ENCODE results near the gene SESN3. TPM values are rescaled to one million over a fixed set of nuclear protein-coding genes. Genes with fewer than 3 reads are reported as not detected.
A peak's percentile ranks its signal among the peaks of the same experiment; 100 is the strongest.
"Not testable (repeated sequence)": the region's sequence is repeated elsewhere in the genome, so short reads cannot be mapped to it uniquely, and the experiment has no call there.

SESN3 gene
- total RNA-seq, 4 donors from 2014 or later: 18.1 to 22.7 (median 21.4) TPM

- intact Hi-C loops (cut with DNase I): no loop called here
- H3K9me3 ChIP-seq: no peaks in the 10 kb centered on the region
- TF ChIP-seq POLR2A (IDR thresholded peaks at IDR 0.05; ENCODE audit: low read depth) (no peak), EP300 (IDR thresholded peaks at IDR 0.05) (no peak), CTCF (IDR thresholded peaks at IDR 0.05) (no peak), POLR2AphosphoS5 (IDR thresholded peaks at IDR 0.05) (no peak)
- WGBS: 50% methylated on average over 1 of the region's 1 CpG
- H3K36me3 ChIP-seq: no peaks in the 10 kb centered on the region
- DNase-seq (ENCODE audit: extremely low spot score): no peak
- H3K27me3 ChIP-seq: no peaks in the 10 kb centered on the region
- peak overlapping the region in 3 of 4 donors; percentile 30 to 71 (median 69) for H3K27ac ChIP-seq (replicated peaks in 1 of 4)
- peaks cover 14 to 39% (median 34%) of the 10 kb centered on the region in 4 donors for H3K4me1 ChIP-seq
- no peak overlapping the region for H3K4me3 ChIP-seq
These were observed 21.6 kb upstream of the SESN3 start for GRCh38 chr11:95252586-95252985.

- peaks cover 14 to 39% (median 34%) of the 10 kb centered on the region in 4 donors for H3K4me1 ChIP-seq
- 95% methylated on average over 6 of the region's 6 CpGs for WGBS
- H3K27ac ChIP-seq (replicated peaks in 1 of 4); DNase-seq (ENCODE audit: extremely low spot score); H3K4me3 ChIP-seq; intact Hi-C loops (cut with DNase I); H3K27me3 ChIP-seq; H3K36me3 ChIP-seq; H3K9me3 ChIP-seq: not testable (repeated sequence)
These were observed 20.9 kb upstream of the SESN3 start for GRCh38 chr11:95251896-95252295.

- intact Hi-C loops (cut with DNase I): no loop called here
- no peak for TF ChIP-seq POLR2A (IDR thresholded peaks at IDR 0.05; ENCODE audit: low read depth)
- Histone ChIP-seq H3K36me3 (no peaks in the 10 kb centered on the region), H3K9me3 (no peaks in the 10 kb centered on the region), H3K27ac (replicated peaks in 1 of 4) (no peak overlapping the region), H3K4me3 (no peak overlapping the region), H3K27me3 (no peaks in the 10 kb centered on the region), H3K4me1 (peaks cover under 1 to 16% (median 12%) of the 10 kb centered on the region in 4 donors)
- 72% methylated on average over 4 of the region's 4 CpGs for WGBS
- no peak for DNase-seq (ENCODE audit: extremely low spot score)
These were observed 17.9 kb upstream of the SESN3 start for GRCh38 chr11:95248666-95249467.

- DNase-seq (ENCODE audit: extremely low spot score): no peak
- TF ChIP-seq CTCF (IDR thresholded peaks at IDR 0.05) (no peak), POLR2A (IDR thresholded peaks at IDR 0.05; ENCODE audit: low read depth) (no peak), EP300 (IDR thresholded peaks at IDR 0.05) (no peak), POLR2AphosphoS5 (IDR thresholded peaks at IDR 0.05) (no peak)
- Histone ChIP-seq H3K4me1 (peaks cover 0 to 6% (median 2%) of the 10 kb centered on the region in 4 donors), H3K27ac (replicated peaks in 1 of 4) (no peak overlapping the region), H3K4me3 (no peak overlapping the region), H3K27me3 (no peaks in the 10 kb centered on the region), H3K36me3 (no peaks in the 10 kb centered on the region), H3K9me3 (no peaks in the 10 kb centered on the region)
- intact Hi-C loops (cut with DNase I): no loop called here
- WGBS: 94% methylated on average over 3 of the region's 3 CpGs
These were observed 16.9 kb upstream of the SESN3 start for GRCh38 chr11:95247883-95248282.

- intact Hi-C loops (cut with DNase I): no loop called here
- DNase-seq (ENCODE audit: extremely low spot score): no peak
- H3K36me3 ChIP-seq: no peaks in the 10 kb centered on the region
- WGBS: 69% methylated on average over 1 of the region's 1 CpG
- H3K9me3 ChIP-seq: no peaks in the 10 kb centered on the region
- H3K4me1 ChIP-seq: no peaks in the 10 kb centered on the region
- no peak for TF ChIP-seq POLR2A (IDR thresholded peaks at IDR 0.05; ENCODE audit: low read depth)
- no peak for TF ChIP-seq POLR2AphosphoS5 (IDR thresholded peaks at IDR 0.05)
- no peak for TF ChIP-seq EP300 (IDR thresholded peaks at IDR 0.05)
- TF ChIP-seq CTCF (IDR thresholded peaks at IDR 0.05): no peak
- no peaks in the 10 kb centered on the region for H3K27me3 ChIP-seq
- H3K4me3 ChIP-seq: no peak overlapping the region
- H3K27ac ChIP-seq (replicated peaks in 1 of 4): no peak overlapping the region
These were observed 16.2 kb upstream of the SESN3 start for GRCh38 chr11:95247127-95247684.
